Measurements from ENCODE around the gene KRT81.
"Not testable (repeated sequence)": the region's sequence is repeated elsewhere in the genome, so short reads cannot be mapped to it uniquely, and the experiment has no call there.

KRT81 gene

DNA sequence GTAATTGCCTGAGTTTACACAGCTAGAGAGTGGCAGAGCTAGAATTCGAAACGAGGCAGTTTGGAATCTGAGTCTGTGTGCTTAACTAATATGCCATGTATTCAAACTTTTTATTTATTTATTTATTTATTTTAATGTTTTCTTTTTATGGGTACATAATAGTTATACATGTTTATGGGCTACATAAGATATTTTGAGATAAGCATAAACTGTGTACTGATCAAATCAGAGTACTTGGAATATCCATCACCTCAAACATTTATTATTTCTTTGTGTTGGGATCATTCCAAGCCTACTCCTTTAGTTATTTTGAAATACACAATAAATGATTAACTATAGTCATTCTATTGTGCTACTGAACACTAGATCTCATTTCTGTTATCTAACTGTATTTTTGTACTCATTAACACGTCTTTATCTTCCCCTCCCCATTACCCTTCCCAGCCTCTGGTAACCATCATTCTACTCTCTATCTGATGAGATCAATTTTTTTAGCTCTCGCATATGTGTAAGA is 7.4 kb upstream of the KRT81 start:
- no peak overlapping the region for H3K4me3 ChIP-seq (ENCODE audit: severe bottlenecking)
- no peaks in the 10 kb centered on the region for H3K27me3 ChIP-seq (ENCODE audit: insufficient read depth, poor library complexity, severe bottlenecking)
- ATAC-seq (ENCODE audit: low read depth), result no peak
- no peaks in the 10 kb centered on the region for H3K36me3 ChIP-seq (ENCODE audit: low read depth)
- TF ChIP-seq, protein P1, sequence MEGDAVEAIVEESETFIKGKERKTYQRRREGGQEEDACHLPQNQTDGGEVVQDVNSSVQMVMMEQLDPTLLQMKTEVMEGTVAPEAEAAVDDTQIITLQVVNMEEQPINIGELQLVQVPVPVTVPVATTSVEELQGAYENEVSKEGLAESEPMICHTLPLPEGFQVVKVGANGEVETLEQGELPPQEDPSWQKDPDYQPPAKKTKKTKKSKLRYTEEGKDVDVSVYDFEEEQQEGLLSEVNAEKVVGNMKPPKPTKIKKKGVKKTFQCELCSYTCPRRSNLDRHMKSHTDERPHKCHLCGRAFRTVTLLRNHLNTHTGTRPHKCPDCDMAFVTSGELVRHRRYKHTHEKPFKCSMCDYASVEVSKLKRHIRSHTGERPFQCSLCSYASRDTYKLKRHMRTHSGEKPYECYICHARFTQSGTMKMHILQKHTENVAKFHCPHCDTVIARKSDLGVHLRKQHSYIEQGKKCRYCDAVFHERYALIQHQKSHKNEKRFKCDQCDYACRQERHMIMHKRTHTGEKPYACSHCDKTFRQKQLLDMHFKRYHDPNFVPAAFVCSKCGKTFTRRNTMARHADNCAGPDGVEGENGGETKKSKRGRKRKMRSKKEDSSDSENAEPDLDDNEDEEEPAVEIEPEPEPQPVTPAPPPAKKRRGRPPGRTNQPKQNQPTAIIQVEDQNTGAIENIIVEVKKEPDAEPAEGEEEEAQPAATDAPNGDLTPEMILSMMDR (IDR thresholded peaks at IDR 0.05; ENCODE audit: poor library complexity, severe bottlenecking), result no peak
- H3K9me3 ChIP-seq (ENCODE audit: severe bottlenecking), result no peaks in the 10 kb centered on the region
- H3K4me1 ChIP-seq (ENCODE audit: insufficient read depth, poor library complexity, severe bottlenecking), result no peaks in the 10 kb centered on the region
- H3K27ac ChIP-seq (ENCODE audit: poor library complexity, severe bottlenecking), result no peak overlapping the region
- DNase-seq (ENCODE audit: low spot score), result no peak

DNA sequence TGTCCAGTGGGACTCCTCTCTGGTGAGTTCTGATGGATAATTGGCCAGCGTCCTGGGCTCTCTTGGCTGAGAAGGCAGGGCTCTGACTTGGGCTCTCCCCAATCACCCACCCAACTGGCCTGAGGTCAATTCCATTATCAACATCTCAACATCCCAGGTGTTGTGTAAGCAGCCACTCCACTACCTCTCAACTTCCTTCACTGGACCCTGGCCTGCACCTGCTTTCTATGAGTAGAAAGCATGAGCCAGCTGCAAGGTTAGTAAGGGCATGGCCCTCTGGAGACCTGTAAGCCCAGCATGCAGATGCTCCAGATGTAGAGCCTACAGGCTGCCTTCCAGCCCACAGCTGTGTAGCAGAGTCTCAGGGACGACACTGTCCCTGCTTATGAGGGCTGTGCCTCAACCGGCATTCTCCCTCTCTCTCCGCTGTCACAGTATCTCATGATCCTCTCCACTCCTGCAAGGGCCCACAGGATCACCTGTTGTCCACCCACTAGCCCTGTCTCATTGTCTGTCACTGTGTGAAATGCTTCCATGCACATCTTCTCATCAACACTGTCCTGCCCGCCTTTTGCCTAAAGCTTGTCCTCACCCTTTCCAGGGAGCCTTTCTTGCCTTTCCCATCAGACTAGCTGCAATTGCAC is 5.4 kb upstream of the KRT81 start:
- H3K27ac ChIP-seq (ENCODE audit: poor library complexity, severe bottlenecking), result no peak overlapping the region
- TF ChIP-seq, protein P1 (IDR thresholded peaks at IDR 0.05; ENCODE audit: poor library complexity, severe bottlenecking), result no peak
- no peaks in the 10 kb centered on the region for H3K27me3 ChIP-seq (ENCODE audit: insufficient read depth, poor library complexity, severe bottlenecking)
- H3K9me3 ChIP-seq (ENCODE audit: severe bottlenecking), result no peaks in the 10 kb centered on the region
- no peaks in the 10 kb centered on the region for H3K36me3 ChIP-seq (ENCODE audit: low read depth)
- H3K4me1 ChIP-seq (ENCODE audit: insufficient read depth, poor library complexity, severe bottlenecking), result no peaks in the 10 kb centered on the region
- ATAC-seq (ENCODE audit: low read depth), result no peak
- H3K4me3 ChIP-seq (ENCODE audit: severe bottlenecking), result no peak overlapping the region
- DNase-seq (ENCODE audit: low spot score), result peak; percentile 22

DNA sequence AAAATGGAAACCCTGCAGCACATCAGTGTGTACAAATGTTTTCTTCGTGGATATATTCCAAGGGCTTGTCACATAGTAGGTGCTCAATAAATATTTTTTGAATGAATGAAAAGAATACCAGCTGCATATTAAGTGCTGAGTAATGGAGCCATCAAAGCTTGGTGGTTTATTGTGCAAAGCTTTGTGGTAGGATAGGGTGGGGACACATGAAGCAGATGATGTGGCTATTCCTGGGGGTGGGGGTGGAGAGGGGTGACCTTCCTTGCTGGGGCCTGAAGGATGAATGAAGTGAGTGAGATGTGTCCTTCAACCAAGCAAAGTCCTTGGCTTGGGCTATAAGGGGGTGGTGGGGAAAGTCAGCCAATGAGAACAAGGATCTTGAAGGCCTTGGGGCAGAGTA is 4.3 kb upstream of the KRT81 start:
- no peak for DNase-seq (ENCODE audit: low spot score)
- no peaks in the 10 kb centered on the region for H3K27me3 ChIP-seq (ENCODE audit: insufficient read depth, poor library complexity, severe bottlenecking)

DNA sequence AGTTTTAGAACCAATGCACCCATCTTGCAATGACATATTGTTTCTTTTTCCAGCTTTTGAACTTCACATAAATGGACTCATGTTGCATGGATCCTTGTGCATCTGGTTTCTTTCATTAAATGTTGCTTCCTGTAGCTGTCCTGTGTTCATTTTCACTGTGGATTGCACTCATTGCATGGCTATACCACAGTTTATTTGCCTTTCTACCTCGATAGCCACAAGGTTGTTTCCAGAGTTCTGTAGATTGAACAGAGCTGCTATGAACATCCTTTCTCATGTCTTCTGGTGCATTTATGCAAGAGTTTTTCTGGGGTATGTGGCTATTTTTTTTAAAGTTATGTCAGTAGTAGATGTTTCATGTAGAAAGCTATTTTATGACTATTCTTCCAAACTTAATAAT is 3.5 kb upstream of the KRT81 start:
- ATAC-seq (ENCODE audit: low read depth), result no peak
- H3K9me3 ChIP-seq (ENCODE audit: severe bottlenecking), result no peaks in the 10 kb centered on the region
- DNase-seq (ENCODE audit: low spot score), result no peak
- H3K27me3 ChIP-seq (ENCODE audit: insufficient read depth, poor library complexity, severe bottlenecking), result no peaks in the 10 kb centered on the region
- H3K4me1 ChIP-seq (ENCODE audit: insufficient read depth, poor library complexity, severe bottlenecking), result no peaks in the 10 kb centered on the region
- TF ChIP-seq, protein P1 (IDR thresholded peaks at IDR 0.05; ENCODE audit: poor library complexity, severe bottlenecking), result no peak
- no peak overlapping the region for H3K4me3 ChIP-seq (ENCODE audit: severe bottlenecking)
- H3K36me3 ChIP-seq (ENCODE audit: low read depth), result no peaks in the 10 kb centered on the region
- no peak overlapping the region for H3K27ac ChIP-seq (ENCODE audit: poor library complexity, severe bottlenecking)

More for the DNA sequence above, 4.3 kb upstream of the KRT81 start:
- ATAC-seq (ENCODE audit: low read depth), result no peak
- TF ChIP-seq, protein P1 (IDR thresholded peaks at IDR 0.05; ENCODE audit: poor library complexity, severe bottlenecking), result no peak
- no peaks in the 10 kb centered on the region for H3K4me1 ChIP-seq (ENCODE audit: insufficient read depth, poor library complexity, severe bottlenecking)
- no peaks in the 10 kb centered on the region for H3K9me3 ChIP-seq (ENCODE audit: severe bottlenecking)
- no peak overlapping the region for H3K4me3 ChIP-seq (ENCODE audit: severe bottlenecking)
- H3K36me3 ChIP-seq (ENCODE audit: low read depth), result no peaks in the 10 kb centered on the region
- H3K27ac ChIP-seq (ENCODE audit: poor library complexity, severe bottlenecking), result no peak overlapping the region

DNA sequence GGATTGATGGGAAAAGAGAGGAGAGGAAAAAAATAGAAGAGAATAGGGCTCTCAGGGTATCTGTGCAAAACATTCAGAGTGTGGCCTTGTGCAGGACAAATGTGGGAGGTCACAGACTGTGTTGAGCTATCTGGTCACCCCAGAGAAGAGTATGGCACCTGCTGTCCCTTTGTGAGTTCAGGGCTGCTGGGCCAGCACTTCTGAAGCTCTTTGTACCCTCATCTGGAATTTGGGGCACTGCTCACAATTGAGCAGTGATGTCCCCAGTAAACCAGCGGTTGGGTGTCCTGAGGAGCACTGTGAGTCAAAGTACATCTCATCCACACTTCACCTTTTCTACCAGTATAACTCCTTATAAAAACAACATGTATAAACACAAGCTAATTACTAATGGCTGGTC is 2.6 kb upstream of the KRT81 start:
- TF ChIP-seq, protein P1 (IDR thresholded peaks at IDR 0.05; ENCODE audit: poor library complexity, severe bottlenecking), result no peak
- ATAC-seq (ENCODE audit: low read depth), result no peak
- Histone ChIP-seq H3K27ac (ENCODE audit: poor library complexity, severe bottlenecking) (no peak overlapping the region), H3K27me3 (ENCODE audit: insufficient read depth, poor library complexity, severe bottlenecking) (no peaks in the 10 kb centered on the region), H3K36me3 (ENCODE audit: low read depth) (no peaks in the 10 kb centered on the region), H3K4me3 (ENCODE audit: severe bottlenecking) (no peak overlapping the region), H3K4me1 (ENCODE audit: insufficient read depth, poor library complexity, severe bottlenecking) (no peaks in the 10 kb centered on the region), H3K9me3 (ENCODE audit: severe bottlenecking) (no peaks in the 10 kb centered on the region)
- DNase-seq (ENCODE audit: low spot score), result no peak

DNA sequence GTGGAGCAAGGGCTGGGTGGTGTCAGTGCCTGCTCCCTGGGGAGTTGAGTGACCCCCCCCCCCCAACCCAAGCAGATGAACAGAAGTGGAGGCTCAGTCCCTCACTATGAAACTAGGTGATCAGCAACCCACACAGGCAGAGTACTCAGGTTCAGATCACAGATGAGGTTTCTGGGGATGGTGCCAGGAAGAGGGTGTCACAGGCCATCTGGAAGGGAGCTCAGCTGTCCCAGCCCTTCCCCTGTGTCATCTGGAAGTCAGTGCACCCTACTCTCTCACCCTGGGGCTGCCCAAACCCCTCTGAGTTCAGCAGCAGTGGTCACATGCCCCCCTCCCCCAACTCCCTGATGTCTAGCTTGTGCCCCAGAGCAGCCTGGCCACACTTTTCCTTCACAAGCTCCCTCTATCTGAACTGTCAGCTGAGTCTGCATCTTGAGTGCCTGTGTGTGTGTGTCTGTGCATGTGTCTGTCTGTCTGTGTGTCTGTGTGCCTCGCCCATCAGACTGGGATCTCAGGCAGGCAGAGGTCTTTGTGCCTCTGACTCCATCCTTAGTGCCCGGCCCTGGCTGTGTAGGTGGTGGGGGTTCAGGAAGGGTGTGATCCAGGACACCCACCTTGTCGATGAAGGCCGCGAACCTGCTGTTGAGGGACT is 725 bp downstream of the KRT81 start:
- not testable (repeated sequence) for ATAC-seq (ENCODE audit: low read depth); H3K27me3 ChIP-seq (ENCODE audit: insufficient read depth, poor library complexity, severe bottlenecking); H3K9me3 ChIP-seq (ENCODE audit: severe bottlenecking); H3K27ac ChIP-seq (ENCODE audit: poor library complexity, severe bottlenecking); H3K4me1 ChIP-seq (ENCODE audit: insufficient read depth, poor library complexity, severe bottlenecking); DNase-seq (ENCODE audit: low spot score); H3K36me3 ChIP-seq (ENCODE audit: low read depth); H3K4me3 ChIP-seq (ENCODE audit: severe bottlenecking)

All from RWPE2 (cell line).